OCI-LY1 (cell line): ENCODE measurements around the gene RNU6-9.

Source experiments
- H2AFZ ChIP-seq: fragments of 200-600 bp; sonication (generic), shearing (Covaris generic); 2 replicates; pipeline ENCODE4 v1.6.0; 2014; ENCODE audit warnings: antibody characterized with exemption, mild to moderate bottlenecking, low read length
- H3F3A ChIP-seq: fragments of 200-600 bp; sonication (generic), shearing (Covaris generic); 2 replicates; pipeline ENCODE4 v1.6.0; 2014; ENCODE audit warnings: mild to moderate bottlenecking, antibody characterized with exemption, low read length, moderate library complexity; ENCODE audit not compliant: insufficient read depth
- H3K27ac ChIP-seq: fragments of 200-600 bp; sonication (generic); 2 replicates; pipeline ENCODE4 v1.5.1; 2014; ENCODE audit warnings: low read length, mixed run types, mild to moderate bottlenecking, low read depth; ENCODE audit not compliant: poor library complexity, severe bottlenecking
- H3K27me3 ChIP-seq: fragments of 200-600 bp; sonication (generic); 2 replicates; pipeline ENCODE4 v1.6.0; 2014; ENCODE audit warnings: antibody characterized with exemption, mild to moderate bottlenecking, low read length, moderate library complexity; ENCODE audit not compliant: insufficient read depth
- H3K36me3 ChIP-seq: fragments of 200-600 bp; sonication (generic); 2 replicates; pipeline ENCODE4 v1.6.1; 2014; ENCODE audit warnings: mild to moderate bottlenecking, antibody characterized with exemption, low read length, moderate library complexity, mixed read lengths; ENCODE audit not compliant: insufficient read depth
- H3K4me1 ChIP-seq: fragments of 200-600 bp; sonication (generic); 2 replicates; pipeline ENCODE4 v1.5.1; 2014; ENCODE audit warnings: mild to moderate bottlenecking, low read length, moderate library complexity; ENCODE audit not compliant: insufficient read depth, severe bottlenecking
- H3K4me2 ChIP-seq: fragments of 200-600 bp; sonication (generic), shearing (Covaris generic); 2 replicates; pipeline ENCODE4 v1.6.1; 2014; ENCODE audit warnings: low read length
- H3K4me3 ChIP-seq: fragments of 200-600 bp; sonication (generic); 2 replicates; pipeline ENCODE4 v1.5.1; 2014; ENCODE audit warnings: low read length, low read depth, mild to moderate bottlenecking, mixed read lengths; ENCODE audit not compliant: poor library complexity, severe bottlenecking
- H3K79me2 ChIP-seq: fragments of 200-600 bp; shearing (Covaris generic); 2 replicates; pipeline ENCODE4 v1.6.1; 2016; ENCODE audit warnings: mixed run types, low read length, mixed read lengths; ENCODE audit not compliant: insufficient read depth
- H3K9ac ChIP-seq: fragments of 200-600 bp; sonication (generic), shearing (Covaris generic); 2 replicates; pipeline ENCODE4 v1.6.1; 2014; ENCODE audit warnings: mild to moderate bottlenecking, low read length, mixed read lengths
- H3K9me2 ChIP-seq: fragments of 200-600 bp; sonication (generic), shearing (Covaris generic); 2 replicates; pipeline ENCODE4 v1.6.1; 2014; ENCODE audit warnings: low read depth, mild to moderate bottlenecking, low read length, mixed read lengths
- H3K9me3 ChIP-seq: fragments of 200-600 bp; shearing (Covaris generic); 2 replicates; pipeline ENCODE4 v1.6.1; 2014; ENCODE audit warnings: low read length, mixed read lengths
- H4K20me1 ChIP-seq: fragments of 200-600 bp; sonication (generic), shearing (Covaris generic); 2 replicates; pipeline ENCODE4 v1.6.0; 2016; ENCODE audit warnings: mild to moderate bottlenecking, low read length; ENCODE audit not compliant: insufficient read depth
- CTCF ChIP-seq: fragments of 200-600 bp; sonication (generic), shearing (Covaris generic); IDR thresholded peaks from 2 replicates; pipeline ENCODE4 v1.5.1; 2017; ENCODE audit warnings: mild to moderate bottlenecking, antibody characterized with exemption, low read length, moderate library complexity, mixed read lengths
- EZH2 ChIP-seq: fragments of 200-600 bp; sonication (generic), shearing (Covaris generic); IDR thresholded peaks from 2 replicates; pipeline ENCODE4 v1.8.0; 2017; ENCODE audit warnings: borderline replicate concordance, mixed run types, mild to moderate bottlenecking, antibody characterized with exemption, low read length, moderate library complexity, mixed read lengths

The RNU6-9 gene

GRCh38 chr19:867855-868457, 25.3 kb upstream of the RNU6-9 start:
- H3K79me2 ChIP-seq: no peaks in the 10 kb centered on the region
- peaks cover 18% of the 10 kb centered on the region for H3K4me1 ChIP-seq
- no peaks in the 10 kb centered on the region for H4K20me1 ChIP-seq
- H3K9me3 ChIP-seq: no peaks in the 10 kb centered on the region
- no peaks in the 10 kb centered on the region for H3K9me2 ChIP-seq
- no peaks in the 10 kb centered on the region for H3K27me3 ChIP-seq
- H3K27ac ChIP-seq: no peak overlapping the region
- H3K4me2 ChIP-seq: no peak overlapping the region
- H3F3A ChIP-seq: no peaks in the 10 kb centered on the region
- H3K4me3 ChIP-seq: no peak overlapping the region
- H2AFZ ChIP-seq: no peak overlapping the region
- TF ChIP-seq CTCF (no peak), EZH2 (no peak)
- no peak overlapping the region for H3K9ac ChIP-seq
- H3K36me3 ChIP-seq: peaks cover 26% of the 10 kb centered on the region

DNA sequence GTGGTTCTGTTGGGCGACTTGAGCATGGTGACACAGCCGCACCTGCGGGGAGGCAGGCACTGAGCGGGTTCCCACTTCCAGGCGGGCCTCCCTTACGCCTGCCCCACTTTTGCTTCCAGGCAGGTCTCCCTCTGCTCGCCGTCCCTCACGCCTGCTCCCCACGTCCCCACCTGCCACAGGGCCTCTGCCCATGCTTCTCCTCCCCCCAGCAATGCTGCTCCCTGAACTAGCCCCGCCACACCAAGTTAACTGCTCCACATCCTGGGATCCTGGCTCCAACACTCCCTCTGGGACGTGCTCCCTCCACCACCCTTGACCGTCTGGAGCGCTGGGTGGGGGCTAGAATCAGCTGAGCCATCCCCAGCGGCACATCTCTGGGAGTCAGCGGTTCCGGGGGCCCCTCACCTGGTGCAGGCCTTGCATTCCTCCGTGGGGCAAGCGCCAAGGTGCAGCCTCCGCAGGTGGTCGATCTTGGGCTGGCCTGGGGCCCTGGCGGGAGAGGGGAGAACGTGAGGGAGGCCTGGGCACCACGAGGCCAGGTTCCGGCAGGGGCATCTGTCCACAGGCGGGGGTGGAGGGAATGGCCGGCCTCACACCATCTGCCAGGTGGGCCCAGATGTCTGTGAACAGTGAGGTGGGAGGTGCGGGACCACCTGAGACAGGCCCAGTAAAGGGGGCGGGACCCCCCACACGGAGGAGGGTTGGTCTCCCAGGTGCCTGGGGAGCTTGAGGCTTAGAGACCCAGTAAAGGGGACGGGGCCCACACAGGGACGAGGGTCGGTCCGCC, 24.6 kb upstream of the RNU6-9 start:
- peaks cover 16% of the 10 kb centered on the region for H3K4me1 ChIP-seq
- H3K9ac ChIP-seq: no peak overlapping the region
- H3K27ac ChIP-seq: no peak overlapping the region

More for the DNA sequence above, 24.6 kb upstream of the RNU6-9 start:
- no peaks in the 10 kb centered on the region for H3K9me2 ChIP-seq
- H3K9me3 ChIP-seq: no peaks in the 10 kb centered on the region
- H3K36me3 ChIP-seq: peaks cover 26% of the 10 kb centered on the region
- no peaks in the 10 kb centered on the region for H4K20me1 ChIP-seq
- H3K27me3 ChIP-seq: no peaks in the 10 kb centered on the region
- H3K4me3 ChIP-seq: no peak overlapping the region
- H3K4me2 ChIP-seq: no peak overlapping the region
- H3K79me2 ChIP-seq: no peaks in the 10 kb centered on the region
- no peak for TF ChIP-seq CTCF
- TF ChIP-seq EZH2: no peak
- no peaks in the 10 kb centered on the region for H3F3A ChIP-seq
- no peak overlapping the region for H2AFZ ChIP-seq
